IMR-90 (cell line): ENCODE results near the gene UTP11. TPM values are rescaled to one million over a fixed set of nuclear protein-coding genes. Genes with fewer than 3 reads are reported as not detected.

Experiments used
- ATAC-seq: fragments of 200-7000 bp; cut with Tn5 transposase; 2 replicates; pipeline ENCODE4 v1.9.1; 2020; ENCODE audit warnings: low read depth, mild to moderate bottlenecking, moderate library complexity
- BruUV-seq: library from RNA; stranded (reverse); fragments of 400-500 nt; replicated peaks from 2 replicates; lab custom pipeline; 2021; lab: Mats Ljungman, UMichigan
- CTCF ChIA-PET: fragments of 300-600 bp; formaldehyde crosslinking; extraction: SDS; loops from one replicate; lab custom pipeline; 2021; ENCODE audit warnings: antibody characterized with exemption; lab: Yijun Ruan, JAX
- POLR2A ChIA-PET: fragments of 300-600 bp; sonication (Branson Sonifier 250); formaldehyde crosslinking; loops from one replicate; lab custom pipeline; 2022; ENCODE audit warnings: antibody characterized with exemption; ENCODE audit not compliant: unreplicated experiment; lab: Charles Lee
- DNase-seq: peaks from one replicate; pipeline ENCODE4 v3.0.0; 2013
- H2AFZ ChIP-seq: replicated peaks from 2 replicates; pipeline ENCODE3; 2013; ENCODE audit warnings: low read length, mild to moderate bottlenecking; ENCODE audit not compliant: poor library complexity
- H2AK5ac ChIP-seq: 2 replicates; pipeline ENCODE4 v1.6.1; 2013; ENCODE audit warnings: low read depth, low read length, inconsistent platforms
- H2AK9ac ChIP-seq: replicated peaks from 2 replicates; pipeline ENCODE3; 2013; ENCODE audit warnings: mild to moderate bottlenecking, low read depth, low read length, moderate library complexity; ENCODE audit not compliant: poor library complexity
- H2BK120ac ChIP-seq: 2 replicates; pipeline ENCODE4 v1.6.1; 2013; ENCODE audit warnings: low read depth, low read length, inconsistent platforms
- H2BK15ac ChIP-seq: 3 replicates; pipeline ENCODE4 v1.6.1; 2013; ENCODE audit warnings: low read depth, low read length, inconsistent platforms
- H2BK20ac ChIP-seq: 2 replicates; pipeline ENCODE4 v1.6.1; 2013; ENCODE audit warnings: low read depth, mild to moderate bottlenecking, inconsistent platforms, low read length, moderate library complexity
- H2BK5ac ChIP-seq: 2 replicates; pipeline ENCODE4 v1.6.1; 2013; ENCODE audit warnings: mild to moderate bottlenecking, low read depth, low read length, inconsistent platforms; ENCODE audit not compliant: poor library complexity, severe bottlenecking
- H3K14ac ChIP-seq: replicated peaks from 2 replicates; pipeline ENCODE4 v1.6.1; 2013; ENCODE audit warnings: low read depth, low read length, inconsistent platforms
- H3K18ac ChIP-seq: 2 replicates; pipeline ENCODE4 v1.6.1; 2013; ENCODE audit warnings: low read depth, low read length, control low read depth
- H3K23ac ChIP-seq: 2 replicates; pipeline ENCODE4 v1.6.1; 2013; ENCODE audit warnings: low read depth, low read length, inconsistent platforms
- H3K27ac ChIP-seq: 2 replicates; pipeline ENCODE4 v1.5.1; 2013; ENCODE audit warnings: mild to moderate bottlenecking, control low read depth, low read length; ENCODE audit not compliant: insufficient read depth
- H3K27me3 ChIP-seq: 2 replicates; pipeline ENCODE4 v1.6.1; 2013; ENCODE audit warnings: low read length; ENCODE audit not compliant: control insufficient read depth, insufficient read depth
- H3K36me3 ChIP-seq: 2 replicates; pipeline ENCODE4 v1.6.1; 2013; ENCODE audit warnings: low read length, mixed read lengths; ENCODE audit not compliant: control insufficient read depth, insufficient read depth
- H3K4ac ChIP-seq: 2 replicates; pipeline ENCODE4 v1.6.1; 2013; ENCODE audit warnings: low read depth, low read length, inconsistent platforms
- H3K4me1 ChIP-seq: 2 replicates; pipeline ENCODE4 v1.6.1; 2013; ENCODE audit warnings: low read length, mixed read lengths; ENCODE audit not compliant: control insufficient read depth, insufficient read depth
- H3K4me2 ChIP-seq: 2 replicates; pipeline ENCODE4 v1.6.1; 2013; ENCODE audit warnings: low read depth, mild to moderate bottlenecking, control low read depth, low read length, moderate library complexity
- H3K4me3 ChIP-seq: 2 replicates; pipeline ENCODE4 v1.5.1; 2013; ENCODE audit warnings: low read depth, mild to moderate bottlenecking, control low read depth, low read length, moderate library complexity; ENCODE audit not compliant: insufficient read depth
- H3K56ac ChIP-seq: 2 replicates; pipeline ENCODE4 v1.6.1; 2013; ENCODE audit warnings: low read length, inconsistent platforms; ENCODE audit not compliant: insufficient read depth; ENCODE audit errors: extremely low read depth
- H3K79me1 ChIP-seq, 2 experiments: 2 replicates each; pipeline ENCODE4 v1.6.1; 2013; ENCODE audit warnings: low read length in 2 of 2, inconsistent platforms in 1 of 2, low read depth in 1 of 2
- H3K9ac ChIP-seq: 2 replicates; pipeline ENCODE4 v1.6.1; 2013; ENCODE audit warnings: low read depth, low read length, control low read depth
- H3K9me1 ChIP-seq: 2 replicates; pipeline ENCODE4 v1.6.1; 2013; ENCODE audit warnings: low read length, inconsistent platforms; ENCODE audit not compliant: insufficient read depth
- H3K9me3 ChIP-seq: 2 replicates; pipeline ENCODE4 v1.6.1; 2013; ENCODE audit warnings: low read length; ENCODE audit not compliant: control insufficient read depth, insufficient read depth
- H4K20me1 ChIP-seq: 2 replicates; pipeline ENCODE4 v1.6.1; 2013; ENCODE audit warnings: low read length, inconsistent platforms; ENCODE audit not compliant: insufficient read depth
- H4K5ac ChIP-seq: 2 replicates; pipeline ENCODE4 v1.6.1; 2013; ENCODE audit warnings: mild to moderate bottlenecking, low read depth, low read length, control low read depth
- H4K8ac ChIP-seq, 2 experiments: 2 replicates each; pipeline ENCODE4 v1.6.1; 2013; ENCODE audit warnings: low read depth in 2 of 2, low read length in 2 of 2, control low read depth in 1 of 2, inconsistent platforms in 1 of 2
- H4K91ac ChIP-seq: 2 replicates; pipeline ENCODE4 v1.6.1; 2013; ENCODE audit warnings: low read depth, low read length, inconsistent platforms; ENCODE audit not compliant: insufficient read depth
- CEBPB ChIP-seq: IDR thresholded peaks from 2 replicates; pipeline ENCODE4 v1.6.1; 2012; ENCODE audit warnings: low read depth, low read length, improper control_type of control experiment
- MAZ ChIP-seq: IDR thresholded peaks from 2 replicates; pipeline ENCODE4 v1.6.1; 2012; ENCODE audit warnings: low read depth, mild to moderate bottlenecking, low read length, improper control_type of control experiment, moderate library complexity, borderline replicate concordance
- WGBS, 2 experiments: methylation state at CpG; one replicate each; pipeline versions ENCODE4 v1.1.5 to v1.1.7; 2013; ENCODE audit warnings: missing lambda C conversion rate in 2 of 2; ENCODE audit not compliant: insufficient read length in 1 of 2; ENCODE audit errors: extremely low coverage in 2 of 2; 5-methylcytosine and 5-hydroxymethylcytosine counted together
- dilution Hi-C: fragments of 300-500 bp; cut with HindIII; formaldehyde crosslinking; loops from one replicate; pipeline ENCODE4 v1.14.3; 2018; ENCODE audit warnings: low sequenced_read_pairs; ENCODE audit not compliant: unreplicated experiment
- in situ Hi-C: fragments of 300-500 bp; cut with MboI; formaldehyde crosslinking; loops from 3 replicates; pipeline ENCODE4 v1.14.3; 2019; ENCODE audit warnings: low sequenced_read_pairs, inconsistent platforms, mixed read lengths
- intact Hi-C: fragments of 100-400 bp; cut with micrococcal nuclease; formaldehyde crosslinking; loops from 2 replicates; pipeline ENCODE4 v1.10.0; 2022
- polyA plus RNA-seq, 3 experiments: library from polyadenylated mRNA; depleted of rRNA; stranded (reverse); fragments of >200 nt; gene quantifications; 2 replicates each; pipeline ENCODE4 v1.2.3, GENCODE V29; 2012; ENCODE audit warnings: low replicate concordance in 1 of 3
- total RNA-seq: library from RNA; depleted of rRNA; stranded (reverse); fragments of >200 nt; gene quantifications from 2 replicates; pipeline ENCODE4 v1.2.3, GENCODE V29; 2012

UTP11 gene
- total and polyA plus RNA-seq, 2 of the 4 experiments (the other 2 are of a cell fraction), result 22.0 to 27.8 TPM

DNA sequence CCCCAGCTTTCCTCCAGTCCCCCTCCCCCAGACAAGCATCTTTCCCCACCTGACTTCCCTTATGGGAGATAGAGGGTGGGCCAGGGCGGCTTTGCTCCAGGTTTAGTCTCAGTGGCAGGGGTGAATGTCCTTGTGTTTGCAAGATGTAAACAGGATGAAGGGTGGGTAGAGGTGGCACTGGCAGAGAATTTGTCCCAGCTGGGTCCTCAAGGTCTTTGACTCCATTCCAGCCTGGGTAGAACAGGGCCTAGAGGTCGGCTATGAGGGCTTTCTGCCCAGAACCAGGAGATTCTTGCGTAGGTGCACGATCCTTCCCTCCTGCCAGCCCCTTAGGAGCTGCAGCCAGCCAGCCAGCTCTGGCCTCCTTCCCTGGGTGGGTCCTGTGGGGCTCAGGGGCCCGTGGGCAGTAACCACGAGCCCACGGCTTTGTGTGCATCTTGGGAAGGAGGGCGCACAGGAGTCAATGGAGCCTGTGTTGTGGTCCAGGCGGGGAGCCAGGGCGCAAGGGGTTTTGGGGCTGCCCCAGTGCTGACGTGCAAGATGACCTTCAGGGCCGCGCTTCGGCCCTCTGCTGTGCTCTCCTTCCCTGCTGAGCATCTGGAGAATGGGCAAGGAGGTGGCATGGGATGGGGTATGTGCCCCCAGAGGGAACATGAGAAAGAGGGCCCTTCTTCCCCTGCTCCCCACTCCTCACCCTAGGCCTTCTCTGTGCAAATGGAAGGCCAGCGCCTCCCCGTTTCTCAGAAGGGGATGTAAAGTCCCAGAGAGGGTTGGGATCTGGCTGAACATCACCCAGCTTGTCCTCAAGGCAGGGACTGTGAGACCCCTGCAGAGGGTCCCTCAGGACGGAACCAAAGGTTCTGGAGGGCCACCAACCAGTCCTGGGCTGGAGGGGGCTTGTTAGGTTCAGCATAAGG, 18.3 kb downstream of the UTP11 start:
- Histone ChIP-seq H4K20me1 (no peaks in the 10 kb centered on the region), H3K14ac (no peak overlapping the region), H2BK5ac (no peak overlapping the region), H4K8ac (0 out of 4 replicates have a peak overlapping the region, but pooled peaks of 1 of the 2 experiments have one; percentile 11), H3K9ac (no peak overlapping the region), H3K4me3 (no peak overlapping the region), H2BK20ac (0 out of 2 replicates have a peak overlapping the region, but pooled peaks have one; percentile 9), H3K56ac (no peak overlapping the region), H2BK15ac (no peak overlapping the region), H3K27ac (no peak overlapping the region), H2AK9ac (peak overlapping the region; percentile 48), H3K18ac (no peak overlapping the region), H2BK120ac (no peak overlapping the region), H3K23ac (no peak overlapping the region), H3K36me3 (peaks cover 4% of the 10 kb centered on the region), H4K5ac (no peak overlapping the region), H3K4ac (no peak overlapping the region; the same call in 1 of the 2 replicates), H3K4me1 (peaks cover 18% of the 10 kb centered on the region; the same call in 1 of the 2 replicates), H2AFZ (peak overlapping the region; percentile 89), H3K79me1 (no peaks in the 10 kb centered on the region), H4K91ac (no peak overlapping the region), H2AK5ac (no peak overlapping the region), H3K9me3 (no peaks in the 10 kb centered on the region), H3K9me1 (no peaks in the 10 kb centered on the region), H3K4me2 (no peak overlapping the region; the same call in 1 of the 2 replicates), H3K27me3 (peaks cover 2% of the 10 kb centered on the region; the same call in 1 of the 2 replicates)
- ATAC-seq, result no peak
- POLR2A ChIA-PET, result interaction anchor here (0.6 kb wide), 1 partner anchor 789 kb away, joined by 5 read pairs; no protein-coding TSS in a partner anchor
- DNase-seq, result no peak
- dilution Hi-C loops (no loop called here), in situ Hi-C loops (no loop called here), intact Hi-C loops (loop anchor here (10.0 kb wide), 1 partner anchor 444 kb away; no protein-coding TSS in a partner anchor)
- TF ChIP-seq MAZ, result peak; percentile 1; the same call in 1 of the 2 replicates
- no peak for TF ChIP-seq CEBPB
- CTCF ChIA-PET, result interaction anchor here (0.9 to 1.9 kb wide), 2 partner anchors 41 to 804 kb away, joined by 4 to 5 read pairs; no protein-coding TSS in a partner anchor
- BruUV-seq, result no TSS peak
- 69% methylated on average over 7 of the region's 17 CpGs; no CpG with 5 or more reads in 1 of the 2 experiments for WGBS, 2 experiments
